ENCODE measurements around the gene SLC6A1.

SLC6A1 gene

DNA sequence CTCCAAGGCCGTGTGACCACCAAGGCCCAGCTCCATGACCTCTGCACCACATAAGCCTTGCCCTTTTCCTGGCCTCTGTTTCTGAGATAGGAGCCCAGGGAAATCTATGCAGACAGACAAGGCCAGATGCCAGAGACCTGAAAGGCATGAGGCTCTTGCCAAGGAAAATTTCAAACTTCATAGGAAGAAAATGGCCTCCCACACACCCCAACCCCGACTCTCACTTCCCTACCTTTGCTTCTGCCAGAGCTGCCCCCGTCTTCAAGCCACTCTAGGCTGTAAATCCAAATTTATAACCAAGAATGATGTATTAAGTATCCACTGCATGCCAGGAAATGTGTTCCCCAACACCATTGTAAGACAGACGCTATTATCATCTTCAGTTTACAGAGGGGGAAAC is 96.3 kb downstream of the SLC6A1 start:
- Histone ChIP-seq H3K4me3 (replicated peaks; ENCODE audit: insufficient read depth, low read length) (no peak overlapping the region), H3K27me3 (ENCODE audit: insufficient read depth, poor library complexity, severe bottlenecking) (no peaks in the 10 kb centered on the region), H3K27ac (replicated peaks) (no peak overlapping the region)
- DNase-seq (ENCODE audit: low read depth in 1 of 2, low spot score in 1 of 2), result no peak
- no peak for TF ChIP-seq GABPA (IDR thresholded peaks at IDR 0.05; ENCODE audit: low read depth)
- TF ChIP-seq, protein P1, sequence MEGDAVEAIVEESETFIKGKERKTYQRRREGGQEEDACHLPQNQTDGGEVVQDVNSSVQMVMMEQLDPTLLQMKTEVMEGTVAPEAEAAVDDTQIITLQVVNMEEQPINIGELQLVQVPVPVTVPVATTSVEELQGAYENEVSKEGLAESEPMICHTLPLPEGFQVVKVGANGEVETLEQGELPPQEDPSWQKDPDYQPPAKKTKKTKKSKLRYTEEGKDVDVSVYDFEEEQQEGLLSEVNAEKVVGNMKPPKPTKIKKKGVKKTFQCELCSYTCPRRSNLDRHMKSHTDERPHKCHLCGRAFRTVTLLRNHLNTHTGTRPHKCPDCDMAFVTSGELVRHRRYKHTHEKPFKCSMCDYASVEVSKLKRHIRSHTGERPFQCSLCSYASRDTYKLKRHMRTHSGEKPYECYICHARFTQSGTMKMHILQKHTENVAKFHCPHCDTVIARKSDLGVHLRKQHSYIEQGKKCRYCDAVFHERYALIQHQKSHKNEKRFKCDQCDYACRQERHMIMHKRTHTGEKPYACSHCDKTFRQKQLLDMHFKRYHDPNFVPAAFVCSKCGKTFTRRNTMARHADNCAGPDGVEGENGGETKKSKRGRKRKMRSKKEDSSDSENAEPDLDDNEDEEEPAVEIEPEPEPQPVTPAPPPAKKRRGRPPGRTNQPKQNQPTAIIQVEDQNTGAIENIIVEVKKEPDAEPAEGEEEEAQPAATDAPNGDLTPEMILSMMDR (IDR thresholded peaks at IDR 0.05; ENCODE audit: insufficient read depth, low read length), result no peak
- TF ChIP-seq, protein P2, sequence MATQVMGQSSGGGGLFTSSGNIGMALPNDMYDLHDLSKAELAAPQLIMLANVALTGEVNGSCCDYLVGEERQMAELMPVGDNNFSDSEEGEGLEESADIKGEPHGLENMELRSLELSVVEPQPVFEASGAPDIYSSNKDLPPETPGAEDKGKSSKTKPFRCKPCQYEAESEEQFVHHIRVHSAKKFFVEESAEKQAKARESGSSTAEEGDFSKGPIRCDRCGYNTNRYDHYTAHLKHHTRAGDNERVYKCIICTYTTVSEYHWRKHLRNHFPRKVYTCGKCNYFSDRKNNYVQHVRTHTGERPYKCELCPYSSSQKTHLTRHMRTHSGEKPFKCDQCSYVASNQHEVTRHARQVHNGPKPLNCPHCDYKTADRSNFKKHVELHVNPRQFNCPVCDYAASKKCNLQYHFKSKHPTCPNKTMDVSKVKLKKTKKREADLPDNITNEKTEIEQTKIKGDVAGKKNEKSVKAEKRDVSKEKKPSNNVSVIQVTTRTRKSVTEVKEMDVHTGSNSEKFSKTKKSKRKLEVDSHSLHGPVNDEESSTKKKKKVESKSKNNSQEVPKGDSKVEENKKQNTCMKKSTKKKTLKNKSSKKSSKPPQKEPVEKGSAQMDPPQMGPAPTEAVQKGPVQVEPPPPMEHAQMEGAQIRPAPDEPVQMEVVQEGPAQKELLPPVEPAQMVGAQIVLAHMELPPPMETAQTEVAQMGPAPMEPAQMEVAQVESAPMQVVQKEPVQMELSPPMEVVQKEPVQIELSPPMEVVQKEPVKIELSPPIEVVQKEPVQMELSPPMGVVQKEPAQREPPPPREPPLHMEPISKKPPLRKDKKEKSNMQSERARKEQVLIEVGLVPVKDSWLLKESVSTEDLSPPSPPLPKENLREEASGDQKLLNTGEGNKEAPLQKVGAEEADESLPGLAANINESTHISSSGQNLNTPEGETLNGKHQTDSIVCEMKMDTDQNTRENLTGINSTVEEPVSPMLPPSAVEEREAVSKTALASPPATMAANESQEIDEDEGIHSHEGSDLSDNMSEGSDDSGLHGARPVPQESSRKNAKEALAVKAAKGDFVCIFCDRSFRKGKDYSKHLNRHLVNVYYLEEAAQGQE (IDR thresholded peaks at IDR 0.05; ENCODE audit: insufficient replicate concordance, low read depth), result no peak
- TF ChIP-seq POLR2AphosphoS5 (IDR thresholded peaks at IDR 0.05; ENCODE audit: low read depth), result no peak
- TF ChIP-seq SPI1 (IDR thresholded peaks at IDR 0.05; ENCODE audit: borderline replicate concordance, low read depth), result no peak

All from HL-60 (cell line).